Measurements from ENCODE around the gene STARD3.
A peak's percentile ranks its signal among the peaks of the same experiment; 100 is the strongest.

STARD3 gene

DNA sequence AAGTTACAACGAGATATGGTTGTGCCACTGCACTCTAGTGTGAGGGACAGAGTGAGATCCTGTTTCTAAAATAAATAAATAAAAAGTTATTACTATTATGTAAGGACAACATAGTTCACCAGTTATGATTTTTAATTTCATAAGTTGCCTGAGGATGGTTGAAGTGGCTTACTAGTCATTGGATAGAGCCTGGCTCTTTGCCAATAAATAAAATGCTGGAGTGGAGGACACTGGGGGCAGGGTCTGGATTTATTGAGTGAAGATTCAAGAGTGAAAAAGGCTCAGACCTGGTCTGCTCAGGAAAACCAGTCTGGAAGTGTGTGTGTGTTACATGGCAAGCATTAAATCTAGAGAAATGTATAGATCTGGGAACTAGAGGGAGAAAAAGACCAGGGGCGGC lies 2.1 kb downstream of the STARD3 start:
- DNase-seq = no peak

DNA sequence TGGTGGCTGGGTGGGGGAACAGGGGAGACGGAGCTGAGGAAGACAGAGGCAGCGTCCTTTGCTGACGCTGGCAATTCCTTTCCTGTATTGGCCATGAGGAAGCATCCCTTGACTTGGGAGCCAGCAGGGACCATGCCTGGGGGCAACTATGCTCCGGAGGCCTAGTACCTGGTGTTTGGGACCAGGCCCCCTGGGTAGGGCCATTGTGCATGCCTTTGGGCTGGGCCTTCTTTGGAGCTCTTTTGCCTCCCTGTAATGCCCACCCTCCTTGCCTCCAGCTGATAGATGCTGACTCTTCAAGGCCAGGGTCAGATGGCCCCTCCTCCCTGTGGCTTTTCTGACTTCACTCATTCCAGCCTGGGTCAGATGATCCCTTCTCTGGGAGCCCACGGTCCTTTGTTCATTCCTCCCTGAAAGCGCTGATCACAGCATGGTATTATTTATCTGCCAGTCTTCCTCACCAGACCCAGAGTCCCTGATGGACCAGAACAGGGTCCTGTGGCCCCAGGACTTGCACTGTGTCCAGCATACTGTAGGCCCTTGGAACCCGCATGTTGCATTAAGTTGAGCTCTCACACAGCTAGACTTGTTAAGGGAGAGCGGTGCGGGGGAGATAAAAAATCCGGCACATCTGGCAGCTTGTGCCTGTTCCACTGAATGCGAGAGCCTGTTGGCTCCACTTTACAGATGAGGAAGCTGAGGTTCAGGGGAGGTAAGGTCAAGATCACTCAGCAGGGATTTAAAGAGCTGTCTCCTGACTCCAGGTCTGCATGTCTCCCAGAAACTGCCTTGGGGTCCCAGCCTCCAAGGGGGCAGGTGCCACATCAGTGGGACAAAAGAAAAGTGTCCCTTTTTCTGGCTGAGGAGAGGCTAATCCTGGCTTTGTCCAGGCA lies 2.9 kb downstream of the STARD3 start:
- no peak for DNase-seq

DNA sequence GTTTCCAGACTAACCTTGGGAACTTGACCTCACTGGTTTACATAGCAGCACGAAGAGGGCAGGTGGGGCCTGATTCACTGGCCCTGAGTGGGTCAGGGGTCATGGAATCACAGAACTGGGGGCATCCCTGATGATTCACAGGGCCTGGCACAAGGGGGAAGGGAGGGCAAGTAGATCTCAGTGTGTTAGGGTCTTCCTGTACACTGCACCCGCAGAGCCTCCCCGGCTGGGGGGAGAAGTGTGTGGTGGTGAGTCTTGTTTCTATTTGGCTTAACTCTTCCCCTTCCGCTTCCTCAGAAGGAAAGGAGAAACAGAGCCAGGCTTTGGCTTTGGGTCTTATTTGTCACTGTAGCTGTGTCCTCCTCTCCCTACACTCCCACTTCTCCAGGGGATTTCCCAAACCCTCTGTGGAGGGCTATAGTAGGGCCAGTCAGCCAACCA lies 3.7 kb downstream of the STARD3 start:
- DNase-seq = no peak

DNA sequence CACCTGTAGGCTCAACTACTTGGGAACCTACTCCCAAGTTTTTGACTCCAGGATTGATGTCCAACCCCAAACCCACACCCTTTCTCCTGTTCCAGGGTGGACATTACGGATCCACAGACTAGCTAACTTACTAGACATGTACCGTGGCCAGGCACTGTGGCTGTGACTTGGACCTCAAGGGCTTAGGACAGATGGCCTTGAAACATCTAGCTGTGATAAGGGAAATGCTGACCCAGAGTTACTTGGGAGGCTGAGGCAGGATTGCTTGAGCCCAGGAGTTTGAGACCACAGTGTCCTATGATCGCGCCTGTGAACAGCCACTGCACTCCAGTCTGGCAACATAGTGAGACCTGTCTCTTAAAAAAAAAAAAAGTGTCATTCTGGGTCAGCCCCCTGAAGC lies 4.2 kb downstream of the STARD3 start:
- DNase-seq = no peak

DNA sequence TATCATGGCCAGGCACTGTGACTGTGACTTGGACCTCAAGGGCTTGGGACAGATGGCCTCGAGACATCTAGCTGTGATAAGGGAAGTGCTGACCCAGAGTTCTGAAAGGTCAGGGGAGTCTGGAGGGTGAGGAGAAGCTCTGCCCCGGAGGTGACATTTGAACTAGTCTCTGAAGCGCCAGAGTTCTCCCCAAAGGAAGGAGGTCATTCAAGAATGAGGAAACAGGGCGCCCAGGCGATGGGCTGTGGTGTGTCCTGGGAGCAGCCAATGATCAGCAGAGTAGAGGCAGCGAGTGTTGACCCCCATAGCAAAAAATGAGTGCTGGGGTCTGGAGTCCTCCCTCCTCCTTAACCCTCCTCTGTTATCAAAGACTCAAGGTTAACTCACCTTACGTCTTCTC lies 4.9 kb downstream of the STARD3 start:
- DNase-seq = no peak

DNA sequence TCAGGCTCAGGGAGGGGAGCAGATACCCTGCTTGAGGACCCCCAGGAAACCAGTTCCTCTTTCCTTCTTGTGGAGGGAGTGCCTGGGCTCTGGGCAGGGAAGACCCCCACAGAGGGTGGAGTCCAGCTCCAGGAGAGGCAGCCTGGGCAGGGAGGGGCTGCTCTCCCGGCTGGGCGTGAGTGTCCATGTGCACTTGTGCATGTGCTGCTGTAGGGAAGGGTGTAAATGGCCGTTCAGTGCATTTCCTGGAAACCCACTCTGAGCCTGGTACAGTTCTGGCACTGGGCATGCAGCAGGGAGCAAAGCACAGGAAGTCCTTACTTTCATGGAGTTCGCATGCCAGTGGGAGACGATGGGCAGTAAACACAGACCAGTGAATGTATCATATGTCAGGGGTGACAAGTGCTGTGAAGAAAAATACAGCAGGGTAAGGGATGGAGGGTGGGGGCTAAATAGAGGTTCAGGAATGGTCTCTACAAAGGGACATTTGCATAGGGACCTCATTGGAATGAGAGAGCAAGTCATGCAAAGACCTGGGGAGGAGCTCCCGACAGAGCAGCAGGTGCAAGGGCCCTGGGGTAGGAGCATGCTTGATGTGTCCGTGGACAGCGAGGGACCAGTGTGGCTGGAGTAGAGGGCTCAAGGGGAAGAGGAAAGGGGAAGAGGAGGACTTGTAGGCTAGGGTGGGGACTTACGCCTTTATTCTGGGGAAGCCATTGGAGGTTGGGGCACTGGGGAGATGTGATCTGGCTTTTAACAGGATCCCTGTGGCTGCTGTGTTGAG lies 5.5 kb downstream of the STARD3 start:
- no peak for DNase-seq

DNA sequence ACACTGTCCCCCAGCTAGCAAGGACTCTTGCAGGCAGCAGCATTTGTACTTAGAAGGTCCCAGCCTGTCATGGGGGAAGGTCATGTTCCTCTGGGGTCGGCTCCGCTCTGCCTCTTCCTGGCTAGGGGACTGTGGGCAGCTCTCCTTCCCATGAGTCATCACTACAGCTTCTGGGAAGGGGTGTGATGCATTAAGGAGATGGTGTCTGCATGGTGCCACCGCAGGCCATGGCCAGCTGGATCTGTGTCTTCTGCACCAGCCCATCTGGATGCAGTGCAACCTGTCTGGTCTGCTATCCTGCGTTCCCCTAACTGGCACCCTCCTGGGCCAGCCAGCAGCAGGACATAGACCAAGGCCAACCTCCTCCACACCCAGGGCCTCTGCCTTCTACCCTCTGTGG lies 6.3 kb downstream of the STARD3 start:
- DNase-seq = no peak

DNA sequence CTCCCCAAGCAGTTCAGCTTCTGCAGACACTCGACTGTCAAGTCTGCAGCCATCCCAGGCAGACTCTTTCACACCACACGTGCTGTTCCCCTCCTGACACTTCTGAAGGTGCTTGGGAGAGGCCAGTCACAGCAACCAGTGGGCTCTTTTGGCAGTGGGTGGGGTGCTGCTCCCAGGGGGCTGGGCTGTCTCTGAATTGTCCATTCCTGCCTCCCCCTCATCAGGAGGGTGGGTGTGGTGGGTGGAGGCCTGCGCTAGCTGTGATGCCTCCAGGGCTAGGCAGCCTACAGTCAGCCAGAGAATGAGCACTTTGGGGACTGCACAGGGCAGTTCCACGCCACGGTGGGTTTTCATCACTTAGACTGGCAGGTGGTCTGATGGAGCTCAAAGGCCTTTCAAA lies 10.3 kb downstream of the STARD3 start:
- no peak for DNase-seq

DNA sequence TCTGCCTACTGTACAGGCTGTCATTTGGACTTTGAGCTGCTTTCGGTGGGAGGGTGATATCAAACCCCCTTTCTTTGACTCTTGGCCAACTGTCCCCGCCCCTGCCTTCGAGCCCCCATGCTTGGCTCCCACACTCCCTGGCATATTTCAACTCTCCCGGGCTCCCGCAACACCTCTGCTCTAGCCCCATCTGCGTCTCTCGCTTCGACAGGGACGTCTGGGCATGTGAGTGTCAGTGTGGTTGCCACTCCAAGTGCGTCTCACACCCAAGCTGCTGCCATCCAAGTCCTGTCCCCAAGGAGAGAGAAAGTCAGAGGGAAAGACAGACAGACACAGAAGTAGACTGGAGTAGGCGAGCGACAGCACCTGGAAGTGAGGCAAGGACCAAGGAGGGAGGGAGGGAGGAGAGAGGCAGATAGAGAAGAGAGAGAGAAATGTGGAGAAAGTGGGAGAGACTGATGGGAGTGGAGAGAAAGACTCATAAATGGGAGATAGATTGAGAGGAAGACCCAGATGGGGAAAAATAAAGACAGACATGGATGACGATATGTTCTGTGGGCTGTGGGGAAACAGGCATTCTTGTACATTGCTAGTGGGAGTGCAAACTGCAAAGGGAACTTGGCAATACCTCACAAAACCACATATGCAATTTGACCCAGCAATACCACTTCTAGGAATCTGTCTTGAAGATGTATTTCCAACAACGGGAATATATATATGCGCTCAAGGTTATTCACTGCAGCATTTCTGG lies 11.8 kb downstream of the STARD3 start:
- no peak for DNase-seq

DNA sequence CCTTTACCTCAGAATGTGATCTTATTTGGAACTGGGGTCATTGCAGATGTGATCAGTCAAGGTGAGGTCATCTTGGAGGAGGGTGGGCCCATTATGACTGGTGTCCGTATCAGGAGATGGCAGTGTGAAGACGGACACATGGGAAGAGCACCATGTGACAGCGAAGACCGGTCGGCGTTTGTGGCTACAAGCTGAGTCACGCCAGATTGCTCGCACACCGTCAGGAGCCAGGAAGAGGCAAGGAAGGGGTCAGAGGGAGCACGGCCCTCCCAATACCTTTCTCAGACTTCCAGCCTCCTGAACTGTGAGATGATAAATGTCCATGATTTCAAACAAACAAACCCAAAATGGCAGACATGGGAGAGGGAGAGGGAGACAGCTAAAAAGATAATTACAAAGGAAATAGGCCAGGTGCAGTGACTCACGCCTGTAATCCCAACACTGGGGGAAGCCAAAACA lies 13.2 kb downstream of the STARD3 start:
- no peak for DNase-seq

DNA sequence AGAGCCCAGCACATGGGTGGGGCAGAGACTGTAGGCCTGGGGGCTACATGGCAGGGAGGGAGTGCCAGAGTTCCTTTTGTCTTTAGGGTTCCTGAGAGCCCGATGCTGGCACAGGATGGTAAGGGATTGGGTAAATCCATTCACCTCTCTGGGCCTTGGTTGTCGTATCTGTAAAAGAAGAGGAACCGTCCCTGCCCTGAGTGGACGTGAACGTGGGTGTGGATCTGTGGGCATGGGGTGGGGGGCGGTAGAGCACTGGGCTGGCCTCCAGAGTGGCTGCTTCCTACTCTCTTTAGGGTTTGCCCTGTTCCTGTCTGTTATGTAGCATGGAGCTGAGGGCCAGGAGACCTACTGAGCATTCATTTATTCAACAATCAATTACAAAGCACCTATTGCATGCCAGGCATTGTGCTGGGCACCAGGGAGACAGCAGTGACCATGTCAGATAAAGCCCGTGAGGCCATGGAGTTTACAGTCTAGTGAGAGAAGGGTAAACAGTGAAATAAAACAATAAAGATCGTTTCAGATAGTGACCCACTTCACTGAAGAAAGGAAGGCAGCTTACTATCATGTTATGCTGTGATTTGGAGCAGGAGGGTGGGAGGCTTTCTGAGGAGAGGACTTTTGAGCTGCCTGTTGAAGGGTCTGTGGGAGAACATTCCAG lies 15.1 kb downstream of the STARD3 start:
- no peak for DNase-seq

DNA sequence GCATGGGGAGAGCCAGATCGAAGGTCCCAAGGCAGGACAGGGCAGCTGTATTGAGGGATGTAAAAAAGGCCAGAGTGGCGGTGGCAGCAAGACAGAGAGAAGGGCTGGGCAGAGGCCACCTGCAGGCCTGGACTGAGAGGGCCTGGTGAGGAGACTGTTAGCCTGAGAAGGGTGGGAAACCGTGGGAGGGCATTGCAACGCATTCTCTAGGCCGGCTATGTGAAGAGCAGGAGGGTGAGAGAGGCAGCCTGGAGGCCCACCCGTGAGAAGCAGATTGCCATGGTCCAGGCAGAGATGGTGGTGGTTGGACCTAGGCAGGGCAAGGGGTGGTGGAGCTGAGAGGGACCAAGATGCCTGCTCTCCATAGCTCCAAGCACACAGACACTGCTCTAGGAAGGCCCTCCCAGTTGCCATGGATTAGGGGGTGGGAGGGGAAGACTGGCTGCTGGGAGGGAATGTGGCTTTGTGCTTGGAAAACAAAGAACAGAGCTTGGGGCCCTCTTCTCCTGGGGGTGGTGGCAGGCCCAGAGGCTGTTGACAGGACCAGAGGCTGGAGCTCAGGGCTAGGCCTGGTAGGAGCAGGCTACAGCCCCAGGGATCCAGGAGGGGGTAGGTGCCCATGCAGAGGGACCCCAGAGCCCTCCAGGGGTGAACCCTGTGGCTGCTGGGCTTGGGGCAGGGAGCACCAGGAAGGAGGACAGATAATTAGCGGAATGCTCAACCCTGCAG lies 15.8 kb downstream of the STARD3 start:
- DNase-seq = no peak

DNA sequence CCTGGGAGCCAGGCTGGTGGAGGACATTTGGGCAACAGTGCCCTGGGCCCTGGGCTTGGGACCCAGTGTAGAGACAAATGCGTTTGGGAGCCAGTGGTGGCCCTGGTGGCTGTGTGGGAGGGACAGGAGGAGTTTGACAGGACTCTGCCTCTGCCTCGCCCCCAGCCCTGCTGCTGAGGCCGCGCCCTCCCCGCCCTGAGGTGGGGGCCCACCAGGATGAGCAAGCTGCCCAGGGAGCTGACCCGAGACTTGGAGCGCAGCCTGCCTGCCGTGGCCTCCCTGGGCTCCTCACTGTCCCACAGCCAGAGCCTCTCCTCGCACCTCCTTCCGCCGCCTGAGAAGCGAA lies 16.3 kb downstream of the STARD3 start:
- no peak for DNase-seq

DNA sequence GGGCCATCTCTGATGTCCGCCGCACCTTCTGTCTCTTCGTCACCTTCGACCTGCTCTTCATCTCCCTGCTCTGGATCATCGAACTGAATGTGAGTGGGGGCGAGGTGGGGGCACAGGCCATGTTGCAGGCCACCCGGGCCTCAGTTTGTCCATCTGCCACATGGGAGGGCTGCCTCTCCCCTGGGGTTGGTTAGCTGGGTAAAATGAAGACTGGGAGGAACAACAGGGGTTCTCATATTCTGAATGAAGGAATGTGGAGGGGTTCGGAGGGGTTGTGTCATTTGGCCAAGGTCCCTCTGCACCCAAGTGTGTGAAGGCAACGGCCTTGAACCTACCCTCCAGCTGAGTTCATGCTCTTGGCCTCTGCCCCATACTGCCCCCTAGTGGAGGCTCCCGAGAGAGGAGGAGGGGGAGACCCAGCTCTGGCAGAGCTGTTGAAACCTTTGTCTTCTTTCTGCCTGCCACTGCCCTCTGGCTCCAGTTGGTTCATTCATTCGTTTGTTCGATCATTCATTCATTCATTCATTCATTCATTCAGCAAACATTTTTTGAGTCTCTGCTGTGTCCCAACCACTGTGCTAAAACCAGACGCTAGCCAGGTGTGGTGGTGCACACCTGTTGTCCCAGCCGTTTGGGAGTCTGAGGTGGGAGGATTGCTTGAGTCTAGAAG lies 16.9 kb downstream of the STARD3 start:
- peak; percentile 18 for DNase-seq

DNA sequence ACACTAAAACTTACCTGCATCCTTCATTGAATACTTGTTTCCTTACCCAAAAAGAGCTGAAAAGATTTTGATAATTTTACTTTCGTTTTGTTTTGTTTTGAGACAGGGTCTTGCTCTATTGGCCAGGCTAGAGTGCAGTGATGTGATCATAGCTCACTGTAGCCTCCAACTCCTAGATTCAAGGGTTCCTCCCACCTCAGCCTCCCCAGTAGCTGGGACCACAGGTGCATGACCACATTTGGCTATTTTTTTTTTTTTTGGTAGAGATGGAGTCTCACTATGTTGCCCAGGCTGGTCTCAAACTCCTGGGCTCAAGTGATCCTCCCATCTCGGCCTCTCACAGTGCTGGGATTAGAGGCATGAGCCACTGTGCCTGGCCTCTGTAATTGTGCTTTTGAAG lies 18.2 kb downstream of the STARD3 start:
- DNase-seq = no peak

DNA sequence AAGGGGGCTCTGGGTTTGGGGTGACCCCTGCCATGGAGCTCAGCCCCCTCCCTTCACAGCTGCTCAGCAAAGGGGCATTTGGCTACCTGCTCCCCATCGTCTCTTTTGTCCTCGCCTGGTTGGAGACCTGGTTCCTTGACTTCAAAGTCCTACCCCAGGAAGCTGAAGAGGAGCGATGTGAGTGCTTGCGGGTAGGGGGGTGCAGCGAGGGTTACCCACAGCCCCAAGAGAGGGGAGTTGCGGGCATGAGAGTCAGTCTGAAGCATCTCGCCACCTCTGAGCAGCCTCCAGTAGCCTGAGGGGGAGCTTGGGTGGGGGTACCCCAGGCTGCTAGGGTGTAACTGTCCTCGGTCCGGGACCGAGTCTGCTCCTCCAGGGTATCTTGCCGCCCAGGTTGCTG lies 21.4 kb downstream of the STARD3 start:
- no peak for DNase-seq

DNA sequence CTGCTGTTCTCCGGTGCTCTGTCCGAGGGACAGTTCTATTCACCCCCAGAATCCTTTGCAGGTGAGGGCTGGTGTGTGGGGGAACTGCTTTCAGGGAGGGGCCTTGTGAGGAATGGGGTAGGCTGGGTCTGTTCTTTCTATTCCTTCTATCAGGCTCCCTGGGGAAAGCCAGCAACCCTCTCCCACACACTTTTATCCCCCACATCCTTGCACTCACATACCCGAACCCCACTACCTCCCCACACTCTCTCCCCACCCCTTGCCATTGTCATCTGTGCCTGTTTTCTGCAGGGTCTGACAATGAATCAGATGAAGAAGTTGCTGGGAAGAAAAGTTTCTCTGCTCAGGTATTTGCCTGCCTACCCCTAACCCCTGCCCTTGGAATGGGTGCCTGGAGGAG lies 21.8 kb downstream of the STARD3 start:
- DNase-seq = no peak

DNA sequence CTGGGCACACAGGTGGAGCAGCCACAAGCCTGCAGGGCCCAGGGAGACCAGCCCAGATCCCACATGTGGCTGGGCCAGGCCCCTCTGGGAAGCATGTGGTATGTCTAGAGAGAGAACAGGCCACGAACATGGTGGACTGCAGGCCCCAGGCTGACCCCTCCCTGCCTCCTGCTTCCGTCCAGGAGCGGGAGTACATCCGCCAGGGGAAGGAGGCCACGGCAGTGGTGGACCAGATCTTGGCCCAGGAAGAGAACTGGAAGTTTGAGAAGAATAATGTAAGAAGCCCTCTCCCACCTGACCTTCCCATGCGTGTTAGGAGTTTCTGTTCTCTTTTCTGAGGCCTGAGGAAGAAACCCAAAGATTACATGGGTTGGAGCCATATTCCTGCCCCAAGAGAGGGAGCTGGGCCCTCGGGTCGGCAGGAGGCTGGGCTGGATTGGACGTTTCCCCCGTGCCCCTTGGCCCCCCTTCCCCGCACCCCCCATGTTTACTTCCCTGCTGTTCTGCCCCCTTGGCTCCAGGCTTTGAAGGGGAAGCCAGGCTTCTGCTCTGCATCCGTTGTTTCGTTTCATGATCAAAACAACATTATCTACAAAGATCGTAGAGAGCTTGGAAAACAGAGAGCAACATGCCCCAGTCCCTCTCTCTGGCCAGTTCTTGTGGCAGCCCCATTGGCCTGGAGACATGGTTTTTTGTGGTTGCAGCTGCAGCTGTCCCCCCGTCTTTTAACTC lies 22.5 kb downstream of the STARD3 start:
- DNase-seq = no peak

DNA sequence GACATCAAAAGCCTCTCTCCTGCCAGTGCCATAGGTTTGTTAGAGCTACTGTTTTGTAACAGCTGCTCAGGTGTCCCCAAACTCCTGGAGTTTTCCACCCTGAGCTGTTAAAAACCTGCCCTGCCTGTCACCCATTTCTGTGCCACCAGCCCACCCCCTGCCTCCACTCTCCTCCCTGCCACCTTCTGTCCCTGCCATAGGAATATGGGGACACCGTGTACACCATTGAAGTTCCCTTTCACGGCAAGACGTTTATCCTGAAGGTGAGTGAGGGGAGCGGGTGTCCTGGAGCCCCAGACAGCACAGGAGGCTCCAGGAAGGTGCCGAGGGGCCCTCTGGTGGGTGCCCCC lies 23.0 kb downstream of the STARD3 start:
- DNase-seq = no peak

DNA sequence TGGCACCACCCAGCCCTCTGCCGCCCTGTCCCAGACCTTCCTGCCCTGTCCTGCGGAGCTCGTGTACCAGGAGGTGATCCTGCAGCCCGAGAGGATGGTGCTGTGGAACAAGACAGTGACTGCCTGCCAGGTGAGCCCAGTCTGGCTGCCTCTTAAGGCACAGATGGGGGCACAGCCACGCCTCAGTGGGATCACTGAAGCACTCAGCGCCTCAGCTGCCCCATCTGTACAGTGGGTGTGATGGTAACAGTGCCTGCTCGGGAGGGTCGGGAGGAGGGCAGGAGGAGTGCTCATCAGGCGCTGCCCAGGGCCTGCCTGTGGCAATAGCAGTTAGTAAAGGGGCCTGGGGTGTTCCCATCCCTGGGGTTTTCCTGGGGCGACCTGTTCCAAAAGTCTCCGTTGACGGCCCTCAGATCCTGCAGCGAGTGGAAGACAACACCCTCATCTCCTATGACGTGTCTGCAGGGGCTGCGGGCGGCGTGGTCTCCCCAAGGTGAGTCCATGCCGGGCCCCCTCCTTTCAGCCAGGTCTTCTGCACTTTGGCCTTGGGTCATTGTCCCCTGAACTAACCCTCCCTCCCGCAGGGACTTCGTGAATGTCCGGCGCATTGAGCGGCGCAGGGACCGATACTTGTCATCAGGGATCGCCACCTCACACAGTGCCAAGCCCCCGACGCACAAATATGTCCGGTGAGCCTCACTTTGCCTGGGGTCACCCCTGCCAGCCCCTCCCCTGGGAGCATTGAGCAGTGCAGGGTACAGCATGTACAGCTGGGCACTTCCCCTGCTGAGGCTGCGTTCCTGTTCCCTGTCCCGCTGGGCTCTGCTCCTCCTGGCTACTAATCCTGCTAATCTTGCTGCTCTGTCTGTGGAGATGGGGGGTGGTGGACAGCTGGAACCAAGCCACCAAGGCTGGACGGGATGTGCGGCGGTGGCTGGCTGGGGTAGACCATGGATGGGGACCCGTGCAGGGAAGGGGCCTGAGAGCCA lies 23.7 kb downstream of the STARD3 start:
- DNase-seq = no peak
